ENCODE measurements around the gene SUV39H2.

GRCh38 chr10:14936584-14936983, 57.9 kb downstream of the SUV39H2 start:
- TF ChIP-seq, protein P1, sequence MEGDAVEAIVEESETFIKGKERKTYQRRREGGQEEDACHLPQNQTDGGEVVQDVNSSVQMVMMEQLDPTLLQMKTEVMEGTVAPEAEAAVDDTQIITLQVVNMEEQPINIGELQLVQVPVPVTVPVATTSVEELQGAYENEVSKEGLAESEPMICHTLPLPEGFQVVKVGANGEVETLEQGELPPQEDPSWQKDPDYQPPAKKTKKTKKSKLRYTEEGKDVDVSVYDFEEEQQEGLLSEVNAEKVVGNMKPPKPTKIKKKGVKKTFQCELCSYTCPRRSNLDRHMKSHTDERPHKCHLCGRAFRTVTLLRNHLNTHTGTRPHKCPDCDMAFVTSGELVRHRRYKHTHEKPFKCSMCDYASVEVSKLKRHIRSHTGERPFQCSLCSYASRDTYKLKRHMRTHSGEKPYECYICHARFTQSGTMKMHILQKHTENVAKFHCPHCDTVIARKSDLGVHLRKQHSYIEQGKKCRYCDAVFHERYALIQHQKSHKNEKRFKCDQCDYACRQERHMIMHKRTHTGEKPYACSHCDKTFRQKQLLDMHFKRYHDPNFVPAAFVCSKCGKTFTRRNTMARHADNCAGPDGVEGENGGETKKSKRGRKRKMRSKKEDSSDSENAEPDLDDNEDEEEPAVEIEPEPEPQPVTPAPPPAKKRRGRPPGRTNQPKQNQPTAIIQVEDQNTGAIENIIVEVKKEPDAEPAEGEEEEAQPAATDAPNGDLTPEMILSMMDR (IDR thresholded peaks at IDR 0.05) = no peak
- no peak for TF ChIP-seq EZH2phosphoT487 (IDR thresholded peaks at IDR 0.05)
